ENCODE results near the gene DDAH1.
"Not testable (repeated sequence)": the region's sequence is repeated elsewhere in the genome, so short reads cannot be mapped to it uniquely, and the experiment has no call there.

Gene DDAH1

DNA sequence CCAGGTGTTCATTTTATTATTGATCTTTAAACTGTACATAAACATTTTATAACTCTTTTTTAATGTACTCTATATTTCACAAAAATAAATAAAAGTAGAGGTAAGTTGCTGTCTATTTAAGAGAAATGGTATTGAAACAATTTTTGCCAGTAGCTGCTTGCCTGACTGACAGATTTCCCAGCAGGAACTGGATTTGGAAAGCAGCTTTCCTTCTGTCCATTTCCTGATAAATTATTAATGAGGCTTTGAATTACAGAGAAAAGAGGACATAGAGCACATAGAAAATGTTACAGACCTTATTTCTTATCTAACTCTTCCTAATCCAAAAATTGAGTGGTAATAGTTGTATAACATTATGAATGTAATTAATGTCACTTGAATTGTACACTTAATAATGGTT is 108.8 kb downstream of the DDAH1 start:
- no peak for DNase-seq

- DNase-seq, result no peak
Observed at GRCh38 chr1:85352055-85352454, 112.9 kb downstream of the DDAH1 start.

DNA sequence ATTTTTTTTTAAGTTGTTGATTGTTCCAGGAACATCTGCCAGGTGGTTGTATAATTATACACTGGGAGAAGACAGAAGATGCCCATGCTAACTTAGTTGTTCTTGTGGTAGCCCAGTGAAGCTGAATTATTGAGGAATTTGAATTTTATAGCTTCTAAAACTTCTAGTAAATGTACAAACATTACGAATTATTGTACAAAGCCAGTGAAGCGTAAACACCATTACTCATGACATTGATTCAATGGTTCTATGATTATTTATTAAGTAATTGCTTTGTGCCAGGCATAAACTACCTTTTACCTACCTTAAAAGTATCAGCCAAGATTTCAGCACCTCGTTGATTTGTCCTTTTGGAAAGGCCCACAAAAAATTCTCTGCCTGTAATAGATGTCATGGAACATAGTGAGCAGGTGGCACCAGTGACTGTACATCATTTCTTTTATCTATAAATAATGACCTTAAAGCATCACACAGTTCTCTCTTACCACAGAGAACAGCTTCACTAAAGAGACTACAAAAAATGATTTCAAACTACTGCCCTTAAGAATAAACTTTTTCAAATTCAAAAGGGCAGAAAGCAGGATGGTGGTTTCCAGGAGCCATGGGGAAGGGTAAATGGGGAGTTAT is 113.6 kb downstream of the DDAH1 start:
- DNase-seq, result no peak

GRCh38 chr1:85349224-85349623 is 115.7 kb downstream of the DDAH1 start:
- DNase-seq, result no peak

DNA sequence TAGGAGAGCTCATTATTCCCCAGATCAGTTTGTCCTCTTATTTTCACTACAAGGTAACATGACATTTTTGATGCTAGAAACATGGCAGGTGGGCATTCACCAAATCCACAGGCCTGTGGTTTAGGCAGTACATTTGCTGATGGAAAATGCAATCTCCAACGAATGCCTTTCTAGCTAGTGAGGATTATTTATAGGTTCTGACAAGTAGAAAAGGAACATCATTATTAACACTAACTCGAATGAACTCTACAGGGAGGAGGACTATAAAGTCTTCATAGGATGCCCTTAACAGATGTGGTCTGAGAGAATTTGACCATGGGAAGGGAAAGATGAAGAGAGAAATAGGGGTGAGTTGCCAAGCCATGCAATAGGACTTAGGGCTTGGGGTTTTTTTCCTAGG is 117.1 kb downstream of the DDAH1 start:
- no peak for DNase-seq

- DNase-seq, result not testable (repeated sequence)
Observed at GRCh38 chr1:85347275-85347674, 117.7 kb downstream of the DDAH1 start.

DNA sequence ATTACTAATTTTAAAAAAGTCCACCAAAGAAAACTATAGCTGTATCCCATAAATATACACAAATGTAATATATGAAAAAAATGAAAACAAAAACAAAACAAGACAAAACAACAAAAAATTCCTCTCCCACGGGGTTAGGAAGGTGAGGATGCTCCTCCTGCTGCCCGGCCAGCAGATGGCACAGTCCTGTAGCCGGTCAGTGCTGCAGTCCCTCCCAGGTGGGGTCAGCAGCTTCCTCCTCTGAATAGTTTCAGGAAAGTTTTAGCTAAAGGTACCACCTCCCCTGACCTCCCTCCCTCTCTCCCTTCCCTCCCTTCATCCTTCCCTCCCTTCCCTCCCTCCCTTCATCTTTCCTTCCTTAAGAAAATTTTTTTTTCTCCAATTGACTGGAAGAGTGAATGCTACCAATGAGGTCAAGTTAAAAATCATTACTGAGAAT is 120.7 kb downstream of the DDAH1 start:
- DNase-seq, result no peak

DNA sequence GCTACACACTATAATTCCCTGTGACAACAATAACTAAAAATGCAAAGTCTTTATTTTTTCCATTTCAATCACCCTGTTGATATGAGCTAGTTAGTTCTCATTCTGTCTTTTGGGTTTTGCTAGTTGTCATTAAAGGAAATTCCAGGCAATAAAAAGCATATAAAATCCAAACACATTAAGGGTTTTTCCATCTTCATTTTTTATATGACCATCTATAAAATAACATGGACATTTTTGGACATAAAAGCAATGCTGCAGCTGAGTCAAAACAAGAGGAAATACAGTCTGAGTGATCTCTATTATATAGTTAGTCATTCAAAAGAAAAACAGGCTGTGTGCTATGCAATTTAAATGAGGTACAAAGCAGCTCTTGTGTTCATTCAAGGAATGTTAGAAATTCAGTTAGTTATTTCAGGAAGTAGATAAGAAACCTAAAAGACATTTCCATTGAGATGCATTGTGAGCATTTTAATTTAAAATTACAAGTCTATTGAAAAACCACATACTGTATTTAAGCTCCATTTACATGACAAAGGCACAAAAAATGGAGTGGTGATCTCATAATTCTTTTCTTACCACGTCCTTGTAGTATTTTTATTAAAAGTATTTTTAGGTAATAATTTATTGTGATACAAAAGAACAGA is 121.2 kb downstream of the DDAH1 start:
- DNase-seq, result no peak

DNA sequence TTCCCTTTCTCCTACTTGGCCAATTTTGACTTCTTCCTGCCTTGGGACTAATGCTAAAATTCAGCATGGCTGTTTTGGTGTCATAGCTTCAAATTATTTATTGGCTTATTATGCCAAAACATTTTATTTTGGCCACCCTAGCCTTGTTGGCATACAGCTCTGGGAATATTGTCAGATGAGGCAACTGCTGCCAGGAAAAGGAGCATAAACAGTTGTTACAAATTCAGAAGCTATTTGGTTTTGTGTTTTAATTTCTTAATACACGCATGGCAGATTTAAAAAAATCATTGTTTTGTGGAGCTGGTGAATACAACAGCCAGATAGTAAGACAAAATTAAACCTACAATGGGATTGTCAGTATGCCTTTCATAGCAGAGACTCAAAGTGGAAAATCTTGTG is 121.7 kb downstream of the DDAH1 start:
- DNase-seq, result no peak

DNA sequence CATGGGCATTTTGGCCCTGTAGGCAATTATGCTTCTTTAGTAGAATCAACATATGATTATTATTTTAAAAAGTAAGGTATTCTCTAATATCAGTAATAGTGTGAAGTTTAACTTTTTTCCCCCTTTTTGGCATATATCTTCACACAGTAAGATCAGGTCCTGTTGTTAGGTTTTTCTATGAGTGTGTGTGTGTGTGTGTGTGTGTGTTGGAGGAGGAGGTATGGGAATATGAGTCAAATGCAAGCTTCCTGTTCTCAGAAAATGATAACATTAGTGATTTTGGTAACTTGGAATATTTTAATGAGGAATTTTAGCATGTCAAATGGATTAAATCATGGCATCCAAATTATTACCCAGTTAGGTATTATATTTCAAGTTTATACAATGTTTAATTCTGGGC is 122.8 kb downstream of the DDAH1 start:
- DNase-seq, result no peak

- no peak for DNase-seq
Observed at GRCh38 chr1:85340427-85340826, 124.5 kb downstream of the DDAH1 start.

DNA sequence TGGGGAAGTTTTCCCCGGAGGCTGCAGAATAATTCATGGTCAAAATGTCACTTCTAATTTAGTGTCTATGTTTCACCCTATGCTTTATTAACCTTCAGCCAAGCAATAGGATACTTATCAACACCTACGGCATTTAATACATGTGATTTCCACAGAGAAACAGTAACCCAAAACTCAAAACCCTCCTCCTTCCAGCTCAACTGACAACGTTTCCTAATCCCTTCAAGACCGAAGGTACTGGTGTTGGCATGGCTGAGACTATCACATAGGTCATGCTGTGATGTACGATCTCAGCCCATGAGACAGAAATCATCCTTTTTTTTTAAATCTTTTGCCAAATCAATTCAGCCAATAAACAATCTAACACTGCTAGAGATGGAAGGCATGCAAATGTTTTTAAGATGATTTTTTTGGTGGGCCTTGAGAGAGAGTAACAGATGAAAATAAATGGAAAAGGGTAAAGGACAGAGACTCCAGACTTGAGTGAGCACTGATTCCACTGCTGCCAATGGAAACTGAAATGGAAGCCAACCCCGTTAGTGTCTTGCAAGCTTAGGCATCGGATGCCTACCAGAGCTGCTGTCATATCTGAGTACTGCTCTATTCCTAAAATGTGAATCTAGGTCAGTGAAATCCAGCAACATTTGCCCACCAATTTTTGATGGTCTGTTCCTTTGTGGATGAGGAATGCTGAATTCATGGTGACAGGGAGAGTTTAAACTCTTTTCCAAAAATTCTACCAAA is 125.1 kb downstream of the DDAH1 start:
- DNase-seq, result no peak

GRCh38 chr1:85339089-85339488 is 125.9 kb downstream of the DDAH1 start:
- DNase-seq, result no peak

DNA sequence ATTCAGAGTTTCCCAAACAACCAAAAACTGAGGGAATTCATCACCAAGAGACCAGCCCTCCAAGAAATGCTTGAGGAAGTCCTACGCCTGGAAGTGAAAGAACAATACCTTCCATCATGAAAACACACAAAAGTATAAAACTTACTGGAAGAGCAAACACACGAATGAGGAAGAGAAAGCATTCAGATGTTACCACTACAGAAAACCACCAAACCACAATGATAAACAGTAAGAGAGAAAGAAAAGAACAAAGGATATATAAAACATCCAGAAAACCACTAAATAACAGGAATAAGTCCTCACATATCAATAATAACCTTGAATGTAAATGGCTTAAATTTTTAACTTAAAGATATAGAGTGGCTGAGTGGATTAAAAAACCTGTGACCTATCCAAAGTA is 130.0 kb downstream of the DDAH1 start:
- no peak for DNase-seq

DNA sequence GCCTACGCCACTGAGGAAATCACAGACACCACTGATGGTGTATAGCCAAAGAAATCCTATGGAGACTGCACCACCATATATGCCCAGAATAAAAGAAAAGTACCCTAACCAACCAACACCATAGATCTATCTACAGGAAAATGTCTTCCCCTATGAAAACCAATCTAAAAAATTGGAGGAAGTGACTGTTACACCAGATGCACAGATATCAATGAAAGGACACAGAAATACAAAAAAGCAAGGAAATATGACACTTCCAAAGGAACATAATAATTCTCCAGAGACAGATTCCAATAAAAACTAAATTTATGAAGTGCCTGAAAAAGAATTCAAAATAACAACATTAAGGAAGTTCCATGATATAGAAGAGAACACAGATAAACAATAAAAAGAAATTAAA is 131.8 kb downstream of the DDAH1 start:
- no peak for DNase-seq

DNA sequence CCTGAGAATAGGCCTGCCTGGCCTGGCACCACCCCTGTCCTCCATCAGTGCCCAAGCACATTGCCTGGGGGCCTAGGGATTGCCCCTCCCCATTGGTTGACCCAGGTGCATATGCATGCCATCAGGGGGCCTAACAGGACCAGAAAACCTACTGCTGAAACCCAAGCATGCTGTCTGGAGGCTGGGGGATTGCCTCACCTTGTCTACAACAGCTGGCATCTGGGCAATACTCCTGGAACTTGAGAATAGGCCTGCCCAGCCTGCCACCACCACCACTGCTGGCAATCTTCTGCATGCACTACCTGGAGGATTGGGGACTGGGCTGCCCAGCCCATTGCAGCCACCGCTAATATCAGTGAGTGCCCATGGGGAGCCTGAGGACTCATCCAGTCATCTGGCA is 132.4 kb downstream of the DDAH1 start:
- no peak for DNase-seq

DNA sequence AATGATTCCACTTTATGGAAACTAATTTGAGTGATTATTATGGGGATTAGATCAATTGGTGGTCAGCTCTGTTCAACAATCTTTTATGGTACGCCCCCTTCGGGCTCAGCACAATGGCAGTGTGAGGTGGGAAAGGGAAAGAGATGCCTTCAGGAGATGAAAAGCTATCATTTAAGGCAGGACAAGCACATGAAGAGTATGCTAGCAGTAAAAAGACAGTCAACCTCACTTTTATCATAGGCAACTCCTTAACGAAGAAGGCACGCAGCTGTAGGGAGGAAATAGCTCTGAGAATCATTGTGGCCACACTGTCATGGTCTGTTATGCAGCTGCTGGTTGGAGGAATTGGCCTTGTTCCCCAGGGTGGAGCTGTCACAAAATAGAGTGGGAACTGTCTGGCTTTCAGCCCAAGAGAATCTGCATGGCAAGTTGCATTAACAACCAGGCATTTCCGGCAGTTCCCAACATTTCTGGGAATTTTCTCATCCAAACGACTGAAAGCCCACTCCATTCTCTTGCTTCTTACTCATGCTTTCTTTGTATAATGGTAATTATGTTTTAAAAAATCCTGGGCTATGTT is 134.2 kb downstream of the DDAH1 start:
- no peak for DNase-seq

- no peak for DNase-seq
Observed at GRCh38 chr1:85330214-85330631, 134.7 kb downstream of the DDAH1 start.

GRCh38 chr1:85328713-85329397 is 136.1 kb downstream of the DDAH1 start:
- no peak for DNase-seq

DNA sequence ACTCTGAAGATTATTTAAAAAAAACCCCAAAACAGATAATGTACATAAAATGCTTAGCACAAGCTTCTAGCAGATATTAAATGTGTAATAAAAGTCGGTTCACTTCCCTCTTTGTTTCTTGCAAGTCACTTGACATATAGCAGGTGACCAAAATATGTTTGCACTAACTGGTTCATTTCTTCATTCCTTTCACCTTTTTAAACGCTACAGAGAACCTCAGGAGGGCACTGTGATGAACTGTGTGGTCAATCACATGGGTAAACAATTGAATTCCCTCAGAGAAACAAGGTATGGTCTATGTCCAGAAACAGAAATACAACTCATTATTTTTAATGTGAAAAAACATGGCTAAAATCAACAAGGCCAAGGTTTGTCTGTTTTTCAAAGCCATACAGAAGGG is 137.2 kb downstream of the DDAH1 start:
- no peak for DNase-seq

DNA sequence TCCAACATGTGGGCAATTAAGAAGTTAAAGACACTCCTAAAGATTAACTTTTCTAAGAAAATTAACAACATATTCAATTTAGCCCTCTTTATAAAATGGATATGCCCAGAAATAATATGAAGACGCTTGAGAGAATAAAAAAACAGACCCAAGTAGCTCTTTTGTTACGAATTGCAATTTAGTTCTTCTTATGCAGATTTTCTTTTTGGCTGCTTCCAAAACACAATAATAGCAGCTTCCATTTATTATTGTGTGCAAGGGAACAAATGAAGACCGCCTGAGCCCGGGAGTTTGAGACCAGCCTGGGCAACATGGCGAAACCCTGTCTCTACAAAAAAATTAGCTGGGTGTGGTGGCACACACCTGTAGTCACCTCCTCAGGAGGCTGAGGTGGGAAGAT is 138.1 kb downstream of the DDAH1 start:
- no peak for DNase-seq

- DNase-seq, result no peak
Observed at GRCh38 chr1:85326336-85326735, 138.6 kb downstream of the DDAH1 start.

DNA sequence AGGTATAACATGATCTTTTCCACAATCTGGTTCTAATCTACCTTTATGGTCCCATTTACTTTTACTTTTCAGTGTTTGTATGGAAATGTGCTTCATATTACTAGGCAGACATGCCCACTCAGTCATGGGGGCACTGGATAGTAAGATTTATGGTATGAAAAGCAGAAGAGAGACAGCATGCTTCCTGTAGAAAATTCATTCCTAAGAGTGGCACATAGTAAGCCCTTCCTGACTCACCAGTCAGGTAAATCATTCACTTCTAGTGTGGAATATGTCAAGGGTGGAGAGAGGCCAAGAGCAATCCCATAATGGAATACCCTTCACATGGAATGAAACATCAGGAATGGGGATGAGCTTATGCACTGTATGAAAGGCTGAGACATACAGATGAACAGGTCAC is 139.0 kb downstream of the DDAH1 start:
- no peak for DNase-seq
